ENCODE results near the gene CCDC6. TPM values are rescaled to one million over a fixed set of nuclear protein-coding genes. Genes with fewer than 3 reads are reported as not detected.

CCDC6 gene
- total RNA-seq, 1 experiment from 2014 or later = 58.4 TPM

DNA sequence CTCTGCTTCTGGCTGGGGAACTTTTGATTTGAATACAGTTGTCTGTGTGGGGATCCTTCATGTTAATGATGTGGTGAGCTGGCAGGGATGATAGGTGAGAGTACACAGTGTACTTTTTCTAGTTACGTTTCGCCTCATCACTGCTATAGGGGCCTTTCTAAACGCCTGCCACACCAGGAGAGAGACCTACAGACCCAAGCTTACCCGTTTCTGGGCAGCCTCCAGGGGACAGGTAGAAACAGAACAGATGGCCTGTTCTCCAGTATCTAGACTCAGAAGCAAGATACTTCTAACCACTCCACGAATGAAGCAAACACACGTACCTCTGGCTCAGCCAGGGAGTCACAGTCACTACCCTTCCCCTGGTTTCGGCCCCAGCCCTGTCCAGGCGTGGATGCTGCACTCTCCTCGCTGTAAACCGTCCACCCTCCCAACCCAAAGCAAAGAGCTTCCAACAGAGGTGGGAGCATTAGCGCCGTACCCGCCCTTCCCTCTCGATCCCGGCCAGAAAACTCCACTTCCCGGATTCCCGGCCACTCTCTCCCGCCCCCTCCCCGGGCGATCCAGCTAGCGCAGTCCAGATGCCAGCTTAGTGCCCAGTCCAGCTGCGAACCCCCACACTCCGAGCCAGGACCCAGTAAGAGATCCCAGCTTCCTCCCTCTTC, 1.2 kb downstream of the CCDC6 start:
- no peak overlapping the region for H3K18ac ChIP-seq (ENCODE audit: insufficient read length, low read depth, low read length)
- H3K27me3 ChIP-seq (ENCODE audit: insufficient read depth, low read length) = no peaks in the 10 kb centered on the region
- peaks cover 1 to 14% (median 7%) of the 10 kb centered on the region in 3 experiments; a peak in 6 of 7 replicates for H3K36me3 Mint-ChIP-seq (ENCODE audit: insufficient read depth in 1 of 3, low read depth in 3 of 3)
- H2BK120ac ChIP-seq (ENCODE audit: low read depth, low read length, poor library complexity, severe bottlenecking) = no peak overlapping the region
- H3K23me2 ChIP-seq (ENCODE audit: insufficient read length, low read depth, low read length, poor library complexity, severe bottlenecking) = peaks cover 15% of the 10 kb centered on the region
- H4K5ac ChIP-seq (ENCODE audit: insufficient read length, low read depth, low read length) = no peak overlapping the region
- no peaks in the 10 kb centered on the region for H3K27me3 Mint-ChIP-seq (ENCODE audit: low read depth)
- no peak overlapping the region for H2AK5ac ChIP-seq (ENCODE audit: insufficient read length, low read length)
- H3K9me3 Mint-ChIP-seq = peaks cover 0 to 1% of the 10 kb centered on the region in 2 experiments; a peak in 1 of 5 replicates
- no peak for TF ChIP-seq CTCF (conservative IDR thresholded peaks at IDR 0.05)
- no peaks in the 10 kb centered on the region for H4K20me1 ChIP-seq (ENCODE audit: control insufficient read depth, insufficient read depth, insufficient read length)
- peak; percentile 48 for DNase-seq
- H2AFZ ChIP-seq (ENCODE audit: low read length) = no peak overlapping the region
- no peak overlapping the region for H2BK15ac ChIP-seq (ENCODE audit: low read depth, low read length)
- no peak overlapping the region for H4K8ac ChIP-seq (replicated peaks; ENCODE audit: insufficient read length, low read depth, low read length)
- no peak overlapping the region for H3T11ph ChIP-seq (ENCODE audit: low read length)
- H3K9ac ChIP-seq (ENCODE audit: extremely low read depth, insufficient read length, low read length) = peak overlapping the region; percentile 82
- H3K27ac ChIP-seq (ENCODE audit: insufficient read length, low read depth, low read length) = no peak overlapping the region
- no peaks in the 10 kb centered on the region for H3K9me3 ChIP-seq (ENCODE audit: control insufficient read depth, low read depth, low read length)
- no peaks in the 10 kb centered on the region for H3K79me1 ChIP-seq (ENCODE audit: insufficient read depth, low read depth, low read length, poor library complexity, severe bottlenecking)
- no peak overlapping the region for H3K4ac ChIP-seq (ENCODE audit: low read depth, low read length)
- peaks cover 7% of the 10 kb centered on the region; the same call in 1 of the 2 replicates for H3K4me1 ChIP-seq (ENCODE audit: insufficient read depth, low read length)
- no peak overlapping the region for H2BK12ac ChIP-seq (ENCODE audit: insufficient read length, low read depth, low read length)
- H3K4me2 ChIP-seq (ENCODE audit: insufficient read depth, insufficient read length, low read length) = peak overlapping the region; percentile 95
- peak overlapping the region; percentile 92 to 98 for H3K4me3 Mint-ChIP-seq
- peaks cover 54 to 66% of the 10 kb centered on the region in 2 experiments for H3K4me1 Mint-ChIP-seq
- H2BK5ac ChIP-seq (ENCODE audit: insufficient read length, low read length) = no peak overlapping the region
- H3K27ac Mint-ChIP-seq = peak overlapping the region; percentile 89 to 99 (median 90)
- H3K79me2 ChIP-seq (ENCODE audit: insufficient read depth, low read length) = peaks cover 48% of the 10 kb centered on the region
- peak overlapping the region; percentile 84 for H3K14ac ChIP-seq (ENCODE audit: insufficient read depth, low read length)
- no peak overlapping the region for H4K91ac ChIP-seq (ENCODE audit: insufficient read length, low read depth, low read length)
- WGBS (ENCODE audit: extremely low coverage, insufficient read length, low lambda C conversion rate) = no CpG with 5 or more reads among the region's 23 CpGs
- H3K56ac ChIP-seq (ENCODE audit: insufficient read length, low read depth, low read length) = no peak overlapping the region
- no peak overlapping the region for H2BK20ac ChIP-seq (ENCODE audit: low read depth, low read length, poor library complexity, severe bottlenecking)
- no peak overlapping the region for H3K23ac ChIP-seq (ENCODE audit: insufficient read length, low read depth, low read length)
